Mesenchymal stem cell (in vitro differentiated cells and primary cell): ENCODE results near the gene AKAP10.

ENCODE experiments used
- DNase-seq: peaks from one replicate; pipeline ENCODE4 v3.0.0-alpha.2; 2013
- H2AFZ ChIP-seq: one replicate; pipeline ENCODE4 v1.6.1; 2013; ENCODE audit warnings: low read depth, mild to moderate bottlenecking, control low read depth, inconsistent platforms, low read length, moderate library complexity
- H2AK5ac ChIP-seq: 2 replicates; pipeline ENCODE4 v1.6.1; 2013; ENCODE audit warnings: low read length, moderate library complexity, mild to moderate bottlenecking, inconsistent platforms; ENCODE audit not compliant: severe bottlenecking
- H2BK120ac ChIP-seq: one replicate; pipeline ENCODE4 v1.6.1; 2013; ENCODE audit warnings: low read depth, mild to moderate bottlenecking, inconsistent platforms, low read length, moderate library complexity
- H2BK12ac ChIP-seq, 2 experiments: one replicate each; pipeline ENCODE4 v1.6.1; 2013; ENCODE audit warnings: inconsistent platforms in 2 of 2, low read length in 2 of 2, mild to moderate bottlenecking in 2 of 2, moderate library complexity in 2 of 2, control low read depth in 1 of 2
- H2BK15ac ChIP-seq: one replicate; pipeline ENCODE4 v1.6.1; 2013; ENCODE audit warnings: mild to moderate bottlenecking, low read depth, inconsistent platforms; ENCODE audit not compliant: poor library complexity, severe bottlenecking
- H2BK5ac ChIP-seq: 2 replicates; pipeline ENCODE4 v1.6.1; 2013; ENCODE audit warnings: low read depth, mild to moderate bottlenecking, low read length, control low read depth, inconsistent platforms; ENCODE audit not compliant: poor library complexity, severe bottlenecking
- H3K14ac ChIP-seq, 2 experiments: one replicate each; pipeline ENCODE4 v1.6.1; 2013; ENCODE audit warnings: inconsistent platforms in 2 of 2, low read length in 2 of 2, control low read depth in 1 of 2, mild to moderate bottlenecking in 1 of 2, moderate library complexity in 1 of 2
- H3K18ac ChIP-seq, 2 experiments: one replicate each; pipeline ENCODE4 v1.6.1; 2013; ENCODE audit warnings: inconsistent platforms in 2 of 2, low read length in 2 of 2, control low read depth in 1 of 2, low read depth in 1 of 2, mild to moderate bottlenecking in 1 of 2
- H3K23ac ChIP-seq, 2 experiments: one replicate each; pipeline ENCODE4 v1.6.1; 2013; ENCODE audit warnings: inconsistent platforms in 2 of 2, low read length in 2 of 2, mild to moderate bottlenecking in 2 of 2, moderate library complexity in 2 of 2, control low read depth in 1 of 2
- H3K27ac ChIP-seq: 2 replicates; pipeline ENCODE4 v1.5.1; 2013; ENCODE audit warnings: mild to moderate bottlenecking, moderate library complexity, low read length, control low read depth, inconsistent platforms; ENCODE audit not compliant: poor library complexity, severe bottlenecking
- H3K27me3 ChIP-seq, 2 experiments: 2 replicates each; pipeline versions ENCODE4 v1.6.1 to v1.7.0; 2013; ENCODE audit warnings: low read length in 2 of 2, mild to moderate bottlenecking in 2 of 2, moderate library complexity in 2 of 2, control low read depth in 1 of 2, inconsistent platforms in 1 of 2; ENCODE audit not compliant: control insufficient read depth in 1 of 2, insufficient read depth in 1 of 2
- H3K36me3 ChIP-seq, 2 experiments: 2 replicates each; pipeline versions ENCODE4 v1.6.1 to v1.7.0; 2013; ENCODE audit warnings: low read length in 2 of 2, control low read depth in 1 of 2, inconsistent platforms in 1 of 2, low read depth in 1 of 2, mild to moderate bottlenecking in 1 of 2; ENCODE audit not compliant: insufficient read depth in 2 of 2, control insufficient read depth in 1 of 2
- H3K4ac ChIP-seq, 2 experiments: one replicate each; pipeline ENCODE4 v1.6.1; 2013; ENCODE audit warnings: inconsistent platforms in 2 of 2, low read length in 2 of 2, mild to moderate bottlenecking in 2 of 2, moderate library complexity in 2 of 2, control low read depth in 1 of 2, low read depth in 1 of 2
- H3K4me1 ChIP-seq: 2 replicates; pipeline ENCODE4 v1.6.1; 2013; ENCODE audit warnings: low read depth, low read length, control low read depth; ENCODE audit not compliant: control insufficient read depth, insufficient read depth
- H3K4me2 ChIP-seq: 2 replicates; pipeline ENCODE4 v1.6.1; 2013; ENCODE audit warnings: low read length, mild to moderate bottlenecking, inconsistent platforms; ENCODE audit not compliant: poor library complexity, severe bottlenecking
- H3K4me3 ChIP-seq, 2 experiments: 2 replicates each; pipeline versions ENCODE4 v1.5.1 to v1.7.0; 2013; ENCODE audit warnings: low read length in 2 of 2, mild to moderate bottlenecking in 2 of 2, control low read depth in 1 of 2, low read depth in 1 of 2; ENCODE audit not compliant: insufficient read depth in 1 of 2
- H3K79me1 ChIP-seq: replicated peaks from 2 replicates; pipeline ENCODE4 v1.6.1; 2013; ENCODE audit warnings: mild to moderate bottlenecking, control low read depth, low read length, inconsistent platforms; ENCODE audit not compliant: poor library complexity, severe bottlenecking
- H3K9ac ChIP-seq: 2 replicates; pipeline ENCODE4 v1.7.0; 2013; ENCODE audit warnings: mild to moderate bottlenecking, low read length, moderate library complexity
- H3K9me3 ChIP-seq: 2 replicates; pipeline ENCODE4 v1.7.0; 2013; ENCODE audit warnings: mild to moderate bottlenecking, low read length; ENCODE audit not compliant: control insufficient read depth
- H4K8ac ChIP-seq: one replicate; pipeline ENCODE4 v1.6.1; 2013; ENCODE audit warnings: inconsistent platforms, mild to moderate bottlenecking, low read length, moderate library complexity
- H4K91ac ChIP-seq: one replicate; pipeline ENCODE4 v1.6.1; 2013; ENCODE audit warnings: mild to moderate bottlenecking, low read length, inconsistent platforms
- WGBS: methylation state at CpG from one replicate; pipeline ENCODE4 v1.1.7; 2013; ENCODE audit warnings: mixed read lengths; 5-methylcytosine and 5-hydroxymethylcytosine counted together

AKAP10 gene

GRCh38 chr17:19986941-19987861 lies 9.6 kb upstream of the AKAP10 start:
- Histone ChIP-seq H2AK5ac (no peak overlapping the region), H2BK15ac (no peak overlapping the region), H3K4me3 (no peak overlapping the region), H3K14ac (no peak overlapping the region), H3K23ac (no peak overlapping the region), H2AFZ (no peak overlapping the region), H4K91ac (no peak overlapping the region), H3K9me3 (no peaks in the 10 kb centered on the region), H3K4me2 (no peak overlapping the region), H3K9ac (no peak overlapping the region), H3K4me1 (no peaks in the 10 kb centered on the region), H3K4ac (no peak overlapping the region), H3K18ac (peak overlapping the region in 1 of 2 experiments; percentile 21), H3K36me3 (no peaks in the 10 kb centered on the region), H4K8ac (peak overlapping the region; percentile 80), H3K27me3 (peaks cover 13 to 18% of the 10 kb centered on the region in 2 experiments), H3K79me1 (no peaks in the 10 kb centered on the region), H2BK120ac (no peak overlapping the region), H2BK5ac (no peak overlapping the region), H3K27ac (no peak overlapping the region), H2BK12ac (no peak overlapping the region)
- DNase-seq = no peak
- 65% methylated on average over 10 of the region's 13 CpGs for WGBS

DNA sequence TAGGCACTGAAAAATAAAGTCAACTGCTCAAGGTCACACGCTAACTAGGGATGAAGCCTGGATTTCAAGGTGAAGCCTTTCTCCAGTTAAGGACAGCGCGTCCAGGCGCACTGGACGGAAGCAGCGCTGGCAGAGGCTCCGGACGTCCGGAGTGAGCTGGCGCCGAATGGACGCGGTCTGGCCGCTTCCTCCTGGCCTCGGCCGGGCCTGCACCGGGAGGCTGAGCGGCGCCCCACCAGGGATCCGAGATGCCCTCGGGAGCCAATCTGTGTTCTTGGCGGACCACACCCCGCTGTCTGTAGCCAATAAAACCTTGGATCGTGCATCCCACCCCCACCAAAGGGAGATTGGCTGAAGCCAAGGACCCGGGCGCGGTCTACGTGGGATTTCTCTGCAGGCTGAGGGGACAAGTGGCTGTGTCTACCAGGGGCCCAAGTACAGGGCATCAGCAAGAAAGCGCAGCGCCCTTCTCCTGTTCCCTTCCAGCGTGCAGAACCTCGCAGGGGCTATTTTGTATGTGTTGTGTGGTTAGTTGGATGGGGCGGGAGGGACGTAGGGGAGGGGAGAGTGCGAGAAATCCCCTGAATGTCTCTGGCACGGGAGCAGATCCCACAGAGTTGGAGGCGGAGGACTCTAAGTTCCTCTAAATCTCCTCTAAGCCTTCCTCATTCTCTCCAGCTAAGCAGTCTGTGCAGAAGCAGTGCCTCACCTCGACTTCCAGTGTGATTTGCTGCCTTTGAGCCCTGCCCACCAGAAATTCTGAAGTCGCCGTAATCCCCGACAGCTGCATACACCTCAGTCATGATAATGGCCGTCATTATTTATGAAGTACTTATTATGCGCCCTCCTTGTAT lies 2.5 kb upstream of the AKAP10 start:
- H3K27me3 ChIP-seq = no peaks in the 10 kb centered on the region
- no peak overlapping the region for H3K4me2 ChIP-seq
- H2AFZ ChIP-seq = no peak overlapping the region
- no peak overlapping the region for H3K18ac ChIP-seq
- no peak overlapping the region for H3K4ac ChIP-seq
- no peak overlapping the region for H2BK15ac ChIP-seq
- no peak overlapping the region for H2BK120ac ChIP-seq
- no peak overlapping the region for H3K4me3 ChIP-seq
- no peak overlapping the region for H3K27ac ChIP-seq
- H3K4me1 ChIP-seq = peaks cover 11% of the 10 kb centered on the region
- peaks cover 4% of the 10 kb centered on the region for H3K79me1 ChIP-seq
- no peak overlapping the region for H3K14ac ChIP-seq
- H4K91ac ChIP-seq = no peak overlapping the region
- H3K9me3 ChIP-seq = no peaks in the 10 kb centered on the region
- H3K23ac ChIP-seq = no peak overlapping the region
- no peak overlapping the region for H4K8ac ChIP-seq
- no peak overlapping the region for H2BK5ac ChIP-seq
- H2AK5ac ChIP-seq = no peak overlapping the region
- H3K9ac ChIP-seq = no peak overlapping the region
- H3K36me3 ChIP-seq = peaks cover 0 to 5% of the 10 kb centered on the region in 2 experiments
- no peak overlapping the region for H2BK12ac ChIP-seq
- DNase-seq = no peak
- WGBS = 94% methylated on average over 37 of the region's 43 CpGs

DNA sequence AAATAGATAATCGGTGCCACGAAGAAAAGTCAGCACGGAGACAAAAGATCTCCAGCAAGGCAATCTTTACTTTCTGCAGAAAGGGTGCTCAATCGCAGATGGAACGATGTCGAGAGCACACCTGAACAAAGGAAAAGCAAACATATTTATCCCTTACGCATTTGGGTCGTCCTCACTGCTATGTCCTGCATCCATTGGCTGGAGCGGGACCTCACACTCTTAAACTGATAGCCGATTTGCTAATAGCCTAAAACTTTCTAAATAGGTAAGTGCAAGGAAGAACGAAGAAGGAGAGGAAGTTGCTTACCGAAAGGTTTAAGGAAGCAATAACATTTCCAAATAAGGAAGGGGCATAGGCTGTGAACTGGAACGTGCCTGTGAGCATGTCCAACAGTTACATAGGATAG lies 1.2 kb upstream of the AKAP10 start:
- WGBS = 96% methylated on average over 13 of the region's 13 CpGs
- Histone ChIP-seq H3K27me3 (no peaks in the 10 kb centered on the region), H2BK12ac (no peak overlapping the region)

More for the DNA sequence above, 1.2 kb upstream of the AKAP10 start:
- no peak for DNase-seq
- Histone ChIP-seq H3K79me1 (peaks cover 4% of the 10 kb centered on the region), H2BK15ac (no peak overlapping the region), H3K23ac (no peak overlapping the region), H3K4ac (no peak overlapping the region), H3K36me3 (peaks cover 2 to 6% of the 10 kb centered on the region in 2 experiments), H3K4me3 (peak overlapping the region in 1 of 2 experiments; percentile 84), H3K9ac (no peak overlapping the region), H3K4me2 (no peak overlapping the region), H2AK5ac (no peak overlapping the region), H3K27ac (no peak overlapping the region), H4K91ac (no peak overlapping the region), H2BK120ac (no peak overlapping the region), H3K18ac (no peak overlapping the region), H2BK5ac (no peak overlapping the region), H3K4me1 (peaks cover 11% of the 10 kb centered on the region), H2AFZ (no peak overlapping the region), H3K14ac (no peak overlapping the region), H4K8ac (peak overlapping the region; percentile 100), H3K9me3 (no peaks in the 10 kb centered on the region)
